Progenitor cell of endocrine pancreas (in vitro differentiated cells): ENCODE results near the gene PEX6. TPM values are rescaled to one million over a fixed set of nuclear protein-coding genes. Genes with fewer than 3 reads are reported as not detected.
"Not testable (repeated sequence)": the region's sequence is repeated elsewhere in the genome, so short reads cannot be mapped to it uniquely, and the experiment has no call there.

Source experiments
- DNase-seq: peaks from one replicate; pipeline ENCODE4 v3.0.0; 2021; ENCODE audit warnings: low spot score; ENCODE audit not compliant: unreplicated experiment
- H3K27ac Mint-ChIP-seq: 2 replicates; pipeline ENCODE4 v1.8.0; 2021; ENCODE audit warnings: mild to moderate bottlenecking, moderate library complexity, mixed read lengths
- H3K27me3 Mint-ChIP-seq: 2 replicates; pipeline ENCODE4 v1.8.0; 2021; ENCODE audit warnings: mixed read lengths
- H3K36me3 Mint-ChIP-seq: 2 replicates; pipeline ENCODE4 v1.8.0; 2022; ENCODE audit warnings: mixed read lengths; ENCODE audit not compliant: insufficient read depth
- H3K4me1 Mint-ChIP-seq: 2 replicates; pipeline ENCODE4 v1.8.0; 2021; ENCODE audit warnings: low read depth, mixed read lengths
- H3K4me3 Mint-ChIP-seq: 2 replicates; pipeline ENCODE4 v1.8.0; 2021; ENCODE audit warnings: low read depth, mild to moderate bottlenecking, moderate library complexity, mixed read lengths
- H3K9me3 Mint-ChIP-seq: 2 replicates; pipeline ENCODE4 v1.8.0; 2021; ENCODE audit warnings: low read depth, mixed read lengths
- total RNA-seq: library from RNA; stranded (reverse); gene quantifications from 2 replicates; pipeline ENCODE4 v1.2.1, GENCODE V29; 2021
- TF ChIP-seq, protein P1 (sequence below): fragments of 200-600 bp; sonication (generic); IDR thresholded peaks from one replicate; pipeline ENCODE4 v1.5.0; 2021; ENCODE audit warnings: antibody characterized with exemption, mild to moderate bottlenecking; ENCODE audit not compliant: unreplicated experiment

Gene PEX6
- total RNA-seq, 1 donor from 2014 or later = 32.3 TPM

DNA sequence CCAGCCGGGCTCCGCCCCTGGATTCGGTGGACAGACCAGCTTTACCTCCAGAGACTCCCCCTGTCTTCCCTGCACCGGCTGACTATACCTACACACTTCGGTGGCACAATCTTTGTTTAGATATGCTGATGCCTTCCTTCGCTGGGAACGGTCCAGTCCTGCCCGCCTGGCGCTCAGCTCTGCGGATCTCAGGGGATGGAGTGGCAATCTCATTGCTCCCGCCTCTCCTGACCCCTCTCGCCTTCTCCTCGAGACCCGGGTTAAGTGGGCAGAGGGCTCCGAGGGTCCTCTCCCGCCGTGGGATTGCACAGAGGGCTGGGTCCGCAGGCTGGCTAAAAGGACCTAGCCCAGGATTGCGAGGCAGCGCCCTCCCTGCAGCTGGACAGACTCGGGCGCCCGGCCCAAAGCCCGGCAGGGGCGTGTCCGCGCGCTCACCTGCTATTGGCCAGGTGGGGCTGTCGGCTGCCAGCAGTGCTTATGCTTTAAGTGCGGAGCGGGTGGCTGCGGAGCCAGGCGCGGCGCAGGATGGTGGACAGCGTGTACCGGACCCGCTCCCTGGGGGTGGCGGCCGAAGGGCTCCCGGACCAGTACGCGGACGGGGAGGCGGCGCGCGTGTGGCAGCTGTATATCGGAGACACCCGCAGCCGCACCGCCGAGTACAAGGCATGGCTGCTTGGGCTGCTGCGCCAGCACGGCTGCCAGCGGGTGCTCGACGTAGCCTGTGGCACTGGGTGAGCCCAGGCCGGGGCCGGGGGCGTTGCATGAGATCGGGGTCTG lies 18.6 kb downstream of the PEX6 start, which contains the start of gene GNMT:
Gene GNMT, plus strand, starts transcription at position 512 of the 777 bp plus-strand sequence. Its CDS starts 14 bp downstream, at position 526.
- peaks cover 21% of the 10 kb centered on the region for H3K27me3 Mint-ChIP-seq
- H3K4me3 Mint-ChIP-seq = peak within 1 kb of the TSS; percentile 80
- peaks cover 4% of the 10 kb centered on the region for H3K4me1 Mint-ChIP-seq
- DNase-seq = peak; percentile 64
- H3K27ac Mint-ChIP-seq = peak within 1 kb of the TSS; percentile 56
- TF ChIP-seq, protein P1, sequence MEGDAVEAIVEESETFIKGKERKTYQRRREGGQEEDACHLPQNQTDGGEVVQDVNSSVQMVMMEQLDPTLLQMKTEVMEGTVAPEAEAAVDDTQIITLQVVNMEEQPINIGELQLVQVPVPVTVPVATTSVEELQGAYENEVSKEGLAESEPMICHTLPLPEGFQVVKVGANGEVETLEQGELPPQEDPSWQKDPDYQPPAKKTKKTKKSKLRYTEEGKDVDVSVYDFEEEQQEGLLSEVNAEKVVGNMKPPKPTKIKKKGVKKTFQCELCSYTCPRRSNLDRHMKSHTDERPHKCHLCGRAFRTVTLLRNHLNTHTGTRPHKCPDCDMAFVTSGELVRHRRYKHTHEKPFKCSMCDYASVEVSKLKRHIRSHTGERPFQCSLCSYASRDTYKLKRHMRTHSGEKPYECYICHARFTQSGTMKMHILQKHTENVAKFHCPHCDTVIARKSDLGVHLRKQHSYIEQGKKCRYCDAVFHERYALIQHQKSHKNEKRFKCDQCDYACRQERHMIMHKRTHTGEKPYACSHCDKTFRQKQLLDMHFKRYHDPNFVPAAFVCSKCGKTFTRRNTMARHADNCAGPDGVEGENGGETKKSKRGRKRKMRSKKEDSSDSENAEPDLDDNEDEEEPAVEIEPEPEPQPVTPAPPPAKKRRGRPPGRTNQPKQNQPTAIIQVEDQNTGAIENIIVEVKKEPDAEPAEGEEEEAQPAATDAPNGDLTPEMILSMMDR = no peak
- peaks cover 4% of the 10 kb centered on the region for H3K36me3 Mint-ChIP-seq
- no peaks in the 10 kb centered on the region for H3K9me3 Mint-ChIP-seq

DNA sequence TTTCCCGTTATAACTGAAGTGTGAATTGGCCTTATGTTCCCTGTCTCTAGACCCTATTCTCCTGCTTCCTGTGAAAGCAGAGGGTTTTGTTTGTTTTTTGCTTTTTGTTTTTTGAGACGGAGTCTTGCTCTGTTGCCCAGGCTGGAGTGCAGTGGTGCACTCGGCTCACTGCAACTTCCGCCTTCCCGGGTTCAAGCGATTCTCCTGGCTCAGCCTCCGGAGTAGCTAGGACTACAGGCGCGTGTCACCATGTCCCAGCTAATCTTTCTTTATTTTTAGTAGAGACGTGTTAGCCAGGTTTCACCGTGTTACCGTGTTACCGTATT lies 19.1 kb downstream of the PEX6 start:
- H3K27me3 Mint-ChIP-seq = peaks cover 21% of the 10 kb centered on the region
- no peak overlapping the region for H3K27ac Mint-ChIP-seq
- TF ChIP-seq, protein P1 = no peak
- DNase-seq = no peak
- H3K9me3 Mint-ChIP-seq = no peaks in the 10 kb centered on the region
- peaks cover 4% of the 10 kb centered on the region for H3K36me3 Mint-ChIP-seq
- peak overlapping the region; percentile 80 for H3K4me3 Mint-ChIP-seq
- H3K4me1 Mint-ChIP-seq = peaks cover 4% of the 10 kb centered on the region

DNA sequence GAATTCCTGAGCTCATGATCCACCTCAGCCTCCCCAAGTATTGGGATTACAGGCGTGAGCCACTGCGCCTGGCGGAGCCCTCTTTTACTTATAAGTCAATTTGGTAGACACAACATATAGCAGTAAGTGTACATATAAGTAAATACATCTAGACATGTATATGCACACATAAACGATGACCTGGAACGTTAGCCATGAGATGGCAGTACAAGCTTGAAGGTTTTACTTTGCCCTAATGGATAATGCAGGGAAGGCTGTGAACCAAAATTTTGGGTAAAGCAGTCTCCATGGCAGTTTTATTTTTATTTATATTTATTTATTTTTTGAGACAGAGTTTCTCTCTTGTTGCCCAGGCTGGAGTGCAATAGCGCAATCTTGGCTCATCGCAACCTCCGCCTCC lies 20.9 kb downstream of the PEX6 start:
- peaks cover 21% of the 10 kb centered on the region for H3K27me3 Mint-ChIP-seq
- no peak for DNase-seq
- H3K27ac Mint-ChIP-seq = no peak overlapping the region
- no peaks in the 10 kb centered on the region for H3K9me3 Mint-ChIP-seq
- TF ChIP-seq, protein P1 = no peak
- no peak overlapping the region for H3K4me3 Mint-ChIP-seq
- peaks cover 4% of the 10 kb centered on the region for H3K4me1 Mint-ChIP-seq
- peaks cover 4% of the 10 kb centered on the region for H3K36me3 Mint-ChIP-seq

DNA sequence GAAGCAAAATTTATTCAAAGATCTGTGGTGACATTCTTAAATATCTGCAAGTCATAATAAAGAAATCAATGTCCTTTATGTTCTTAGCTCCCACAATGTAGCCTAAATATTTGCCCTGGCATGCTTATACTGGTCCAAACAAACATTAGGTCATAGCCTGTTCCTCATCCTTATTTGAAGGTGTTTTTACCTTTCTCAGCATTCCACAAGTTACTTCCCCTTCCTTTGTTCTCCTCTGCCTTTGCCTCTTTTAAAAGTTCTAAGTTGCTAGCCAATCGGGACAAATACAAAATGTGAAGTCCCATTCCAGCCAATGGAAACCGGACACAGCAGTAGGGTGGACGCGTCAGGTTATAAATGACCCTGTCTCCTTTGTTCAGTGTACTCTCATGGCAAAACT lies 24.6 kb downstream of the PEX6 start:
- DNase-seq, H3K9me3 Mint-ChIP-seq, H3K4me1 Mint-ChIP-seq, H3K27me3 Mint-ChIP-seq, H3K36me3 Mint-ChIP-seq, H3K4me3 Mint-ChIP-seq, H3K27ac Mint-ChIP-seq: not testable (repeated sequence)

DNA sequence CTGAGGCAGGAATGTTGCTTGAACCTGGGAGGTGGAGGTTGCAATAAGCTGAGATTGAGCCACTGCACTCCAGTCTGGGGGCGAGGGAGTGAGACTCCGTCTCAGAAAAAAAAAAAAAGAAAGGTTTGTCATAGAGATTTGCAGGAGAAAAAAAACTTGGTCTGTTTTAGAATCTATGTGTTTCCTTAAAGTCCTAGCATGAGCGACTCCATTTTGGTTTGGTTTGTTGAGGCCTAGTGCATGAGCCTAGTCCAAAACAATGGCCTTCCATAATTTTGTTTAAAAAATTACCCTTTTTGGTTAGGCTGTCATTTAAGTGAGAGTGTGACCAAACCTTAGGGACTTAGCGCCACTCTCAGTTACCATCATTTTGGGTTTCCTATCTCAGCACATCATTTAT lies 26.6 kb downstream of the PEX6 start:
- TF ChIP-seq, protein P1 = no peak
- Mint-ChIP-seq H3K4me3 (no peak overlapping the region), H3K27me3 (no peaks in the 10 kb centered on the region), H3K4me1 (no peaks in the 10 kb centered on the region), H3K9me3 (no peaks in the 10 kb centered on the region), H3K27ac (no peak overlapping the region), H3K36me3 (peaks cover 1% of the 10 kb centered on the region)
- no peak for DNase-seq

DNA sequence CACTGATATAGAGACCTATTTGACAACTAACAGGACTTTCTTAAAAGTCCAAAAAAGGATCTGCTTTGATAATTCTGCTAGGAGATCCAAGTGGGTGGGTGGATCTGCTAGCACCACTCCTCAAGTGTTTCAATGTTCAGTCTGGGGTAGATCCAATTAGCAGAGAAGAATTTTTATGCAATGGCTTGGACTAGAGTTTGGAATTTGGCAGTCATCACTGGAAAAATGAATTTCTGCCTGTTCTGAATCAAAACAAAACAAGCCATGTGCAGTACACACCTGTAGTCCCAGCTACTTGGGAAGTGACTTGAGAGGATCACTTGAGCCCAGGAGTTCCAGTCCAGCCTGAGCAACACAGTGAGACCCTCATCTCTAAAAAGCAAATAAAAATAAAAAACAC lies 31.0 kb downstream of the PEX6 start:
- no peak overlapping the region for H3K27ac Mint-ChIP-seq
- H3K27me3 Mint-ChIP-seq = no peaks in the 10 kb centered on the region
- no peak overlapping the region for H3K4me3 Mint-ChIP-seq
- no peaks in the 10 kb centered on the region for H3K9me3 Mint-ChIP-seq
- TF ChIP-seq, protein P1 = no peak
- peaks cover 2% of the 10 kb centered on the region for H3K36me3 Mint-ChIP-seq
- H3K4me1 Mint-ChIP-seq = no peaks in the 10 kb centered on the region
- no peak for DNase-seq
